GM12892 (cell line): ENCODE data around the gene WIPI1.
"Not testable (repeated sequence)": the region's sequence is repeated elsewhere in the genome, so short reads cannot be mapped to it uniquely, and the experiment has no call there.

Source experiments
- DNase-seq: peaks from one replicate; pipeline ENCODE4 v3.0.0; 2011; ENCODE audit not compliant: insufficient read length
- FAIRE-seq: peaks from 2 replicates; lab custom pipeline; 2011; peaks lifted over from hg19 to GRCh38; lab: Jason Lieb, UNC
- POLR2A ChIP-seq: IDR thresholded peaks from 2 replicates; pipeline ENCODE4 v1.6.1; 2011; ENCODE audit warnings: low read depth, low read length, control low read depth
- POLR2AphosphoS5 ChIP-seq: IDR thresholded peaks from 2 replicates; pipeline ENCODE4 v1.6.1; 2011; ENCODE audit warnings: low read depth, low read length, control low read depth
- TAF1 ChIP-seq: IDR thresholded peaks from 2 replicates; pipeline ENCODE4 v1.6.1; 2011; ENCODE audit warnings: low read depth, mild to moderate bottlenecking, control low read depth, low read length, borderline replicate concordance

WIPI1 gene

DNA sequence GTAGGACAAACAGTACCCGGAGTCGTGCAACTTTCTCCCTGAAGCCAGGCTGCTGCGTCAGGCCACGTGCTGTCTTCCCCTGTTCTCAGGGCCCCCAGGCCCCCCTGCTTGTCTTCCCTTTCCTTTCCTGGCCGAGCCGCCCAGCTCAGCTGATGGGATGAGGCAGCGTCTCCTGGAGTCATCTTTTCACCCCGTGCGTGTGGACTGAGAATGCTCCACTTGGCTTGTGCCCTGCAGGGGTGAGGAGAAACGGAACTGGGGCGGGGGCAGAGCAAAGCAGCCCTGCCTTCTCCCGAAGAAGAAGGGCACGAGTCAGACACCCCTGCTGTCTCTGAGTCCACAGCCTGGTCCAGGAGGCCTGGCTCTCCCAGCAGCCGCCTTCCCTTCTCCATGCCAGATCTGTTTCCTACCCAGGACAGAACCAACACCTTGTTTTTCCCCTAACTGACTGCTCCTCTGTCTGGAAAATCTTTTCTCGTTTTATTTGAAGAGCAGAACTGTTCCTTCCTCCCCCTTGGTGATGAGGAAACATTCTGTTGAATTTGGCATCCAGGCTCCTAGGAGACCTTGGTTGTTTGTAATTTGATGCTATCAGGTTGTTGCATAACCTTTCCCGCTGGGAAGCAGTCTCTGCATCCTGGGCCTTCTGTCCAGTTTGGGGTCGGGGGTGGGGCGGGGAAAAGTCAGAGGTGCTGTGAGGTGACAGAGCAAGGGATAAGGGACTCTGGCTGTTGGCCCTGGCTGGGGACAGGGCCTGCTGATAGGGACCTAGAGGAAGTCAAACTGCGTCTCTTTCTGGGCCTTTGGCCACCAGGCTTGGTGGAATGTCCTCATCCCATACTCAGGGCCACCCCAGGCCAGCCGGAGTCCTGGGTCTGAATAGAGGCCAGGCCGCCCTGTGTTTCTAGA is 78.8 kb downstream of the WIPI1 start:
- FAIRE-seq (no peak), DNase-seq (no peak)
- no peak for TF ChIP-seq POLR2A
- TF ChIP-seq POLR2AphosphoS5: no peak
- no peak for TF ChIP-seq TAF1

DNA sequence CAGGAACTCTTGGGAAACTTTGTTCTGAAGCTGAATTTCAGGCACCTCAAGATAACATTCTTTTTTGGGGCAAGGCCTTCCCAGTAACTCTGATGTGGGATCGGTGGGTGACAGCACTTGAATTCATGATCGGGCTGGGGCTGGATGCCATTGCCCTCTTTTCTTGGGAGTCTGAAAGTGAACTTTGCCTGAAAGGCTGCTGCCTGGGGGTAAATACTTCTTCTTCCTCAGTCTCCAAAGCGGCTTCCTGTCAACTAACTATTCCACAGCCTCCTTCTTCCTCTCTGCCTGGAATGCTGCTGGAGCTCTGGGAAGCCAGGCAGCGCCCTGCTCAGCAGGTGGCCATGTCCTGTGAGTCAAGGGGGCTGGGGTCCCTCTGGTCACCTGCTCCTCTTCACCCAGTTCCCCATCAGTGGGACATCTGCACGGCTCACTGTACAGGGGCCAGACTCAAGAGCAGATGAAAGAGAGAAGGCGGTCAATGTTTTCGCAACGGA is 79.5 kb downstream of the WIPI1 start:
- DNase-seq (no peak), FAIRE-seq (no peak)
- TF ChIP-seq TAF1: no peak
- TF ChIP-seq POLR2A: no peak
- no peak for TF ChIP-seq POLR2AphosphoS5

DNA sequence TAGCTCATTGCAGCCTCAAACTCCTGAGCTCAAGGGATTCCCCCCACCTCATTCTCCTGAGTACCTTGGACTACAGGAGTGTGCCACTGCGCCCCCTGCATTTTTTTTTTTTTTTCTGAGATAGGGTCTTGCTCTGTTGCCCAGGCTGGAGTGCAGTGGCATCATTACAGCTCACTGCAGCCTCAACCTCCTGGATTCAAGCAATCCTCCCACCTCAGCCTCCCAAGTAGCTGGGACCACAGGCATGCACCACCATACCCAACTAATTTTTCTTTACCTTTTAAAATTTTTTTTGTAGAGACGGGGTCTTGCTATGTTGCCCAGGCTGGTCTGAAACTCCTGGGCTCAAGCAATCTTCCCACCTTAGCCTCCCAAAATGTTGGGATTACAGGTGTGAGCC is 81.1 kb downstream of the WIPI1 start:
- not testable (repeated sequence) for FAIRE-seq, DNase-seq

DNA sequence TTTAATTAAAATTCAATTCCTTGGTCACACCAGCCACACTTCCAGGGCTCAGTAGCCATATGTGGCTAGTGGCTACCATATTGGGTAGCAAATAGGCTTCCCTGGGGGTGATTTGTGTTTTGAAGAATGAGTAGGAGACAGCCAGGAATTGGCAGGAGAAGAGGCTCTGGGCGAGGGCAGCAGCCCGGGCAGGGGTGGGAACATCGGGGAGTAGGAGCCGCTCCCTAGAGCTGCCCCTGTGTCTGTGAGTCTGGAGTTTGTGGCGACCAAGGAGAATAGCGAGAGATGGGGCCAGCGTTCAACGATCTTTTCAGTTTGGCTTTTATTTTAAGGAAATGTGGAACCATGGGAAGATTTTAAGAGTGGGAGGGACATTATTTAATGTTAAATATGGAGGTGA is 81.7 kb downstream of the WIPI1 start:
- no peak for DNase-seq
- FAIRE-seq: no peak
- TF ChIP-seq POLR2A: no peak
- no peak for TF ChIP-seq TAF1
- no peak for TF ChIP-seq POLR2AphosphoS5
